ENCODE measurements around the gene OBSCN.

OBSCN gene

DNA sequence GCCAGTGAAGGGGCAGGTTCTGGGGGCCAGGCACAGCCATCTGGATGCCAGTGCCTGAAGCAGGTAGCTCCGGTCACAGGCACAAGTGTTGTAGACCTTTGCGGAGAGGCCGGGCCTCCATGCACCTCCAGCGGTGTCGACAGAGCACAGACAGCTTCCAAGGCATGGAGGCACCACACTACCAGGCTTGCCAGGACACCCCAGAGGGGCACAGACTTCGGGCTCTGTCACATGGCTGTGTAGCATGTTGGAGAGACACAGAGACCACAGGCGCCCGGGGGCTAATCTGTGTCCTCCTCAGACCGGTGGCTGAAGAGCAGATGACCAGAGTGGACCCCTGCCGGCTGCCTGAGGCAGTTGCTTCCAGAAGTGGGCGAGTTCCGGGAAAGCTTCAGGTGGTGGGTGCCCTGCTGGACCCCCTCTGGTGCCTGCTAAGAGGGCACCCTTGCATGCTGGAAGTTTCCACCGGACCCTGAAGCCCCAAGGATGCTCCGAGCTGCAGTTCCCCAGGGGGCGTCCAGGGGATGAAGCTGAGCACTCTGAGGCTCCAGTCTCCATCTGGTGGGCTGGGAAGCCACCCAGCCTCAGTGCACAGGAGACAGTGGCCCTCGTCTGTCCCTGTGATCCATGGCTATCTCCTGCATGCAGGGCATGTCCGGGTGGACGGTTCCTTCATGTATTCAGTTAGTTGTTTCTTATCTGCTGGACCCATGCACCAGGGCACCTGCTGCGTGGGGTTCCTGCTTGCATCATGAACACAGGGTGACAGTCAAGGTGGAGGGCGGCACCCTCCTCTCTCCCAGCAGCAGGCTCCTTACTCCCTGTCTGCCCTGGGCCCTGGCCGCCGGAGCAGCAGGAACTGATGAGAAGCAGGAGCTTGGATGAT is 82.4 kb downstream of the OBSCN start:
- no peak for DNase-seq (ENCODE audit: low spot score)

DNA sequence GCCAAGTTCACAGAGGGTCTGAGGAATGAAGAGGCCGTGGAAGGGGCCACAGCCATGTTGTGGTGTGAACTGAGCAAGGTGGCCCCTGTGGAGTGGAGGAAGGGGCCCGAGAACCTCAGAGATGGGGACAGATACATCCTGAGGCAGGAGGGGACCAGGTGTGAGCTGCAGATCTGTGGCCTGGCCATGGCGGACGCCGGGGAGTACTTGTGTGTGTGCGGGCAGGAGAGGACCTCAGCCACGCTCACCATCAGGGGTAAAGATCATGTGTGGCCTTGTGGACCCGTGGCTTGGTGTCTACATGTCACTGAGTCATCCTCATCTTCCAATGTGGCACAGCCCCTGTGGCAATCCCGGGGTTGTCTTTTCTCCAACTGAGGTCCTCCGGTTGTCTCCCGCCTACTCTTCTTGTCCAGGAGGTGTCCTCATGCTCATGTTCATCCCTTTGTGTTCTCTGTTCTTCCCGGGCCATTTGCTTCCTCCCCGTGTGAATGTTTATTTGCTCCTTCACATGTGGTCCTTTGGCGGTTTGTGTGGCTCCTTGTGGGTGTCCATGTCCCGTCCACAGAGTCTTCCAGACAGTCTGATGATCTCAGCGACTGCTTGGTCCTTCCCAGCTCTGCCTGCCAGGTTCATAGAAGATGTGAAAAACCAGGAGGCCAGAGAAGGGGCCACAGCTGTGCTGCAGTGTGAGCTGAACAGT is 84.2 kb downstream of the OBSCN start:
- no peak for DNase-seq (ENCODE audit: low spot score)

DNA sequence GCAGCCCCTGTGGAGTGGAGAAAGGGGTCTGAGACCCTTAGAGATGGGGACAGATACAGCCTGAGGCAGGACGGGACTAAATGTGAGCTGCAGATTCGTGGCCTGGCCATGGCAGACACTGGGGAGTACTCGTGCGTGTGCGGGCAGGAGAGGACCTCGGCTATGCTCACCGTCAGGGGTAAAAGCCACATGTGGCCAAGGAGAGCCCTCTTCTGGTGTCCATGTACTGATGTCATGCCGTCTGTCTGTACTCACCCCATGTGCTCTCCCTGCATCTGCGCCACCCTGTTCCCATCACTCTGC is 84.7 kb downstream of the OBSCN start:
- DNase-seq (ENCODE audit: low spot score) = no peak

DNA sequence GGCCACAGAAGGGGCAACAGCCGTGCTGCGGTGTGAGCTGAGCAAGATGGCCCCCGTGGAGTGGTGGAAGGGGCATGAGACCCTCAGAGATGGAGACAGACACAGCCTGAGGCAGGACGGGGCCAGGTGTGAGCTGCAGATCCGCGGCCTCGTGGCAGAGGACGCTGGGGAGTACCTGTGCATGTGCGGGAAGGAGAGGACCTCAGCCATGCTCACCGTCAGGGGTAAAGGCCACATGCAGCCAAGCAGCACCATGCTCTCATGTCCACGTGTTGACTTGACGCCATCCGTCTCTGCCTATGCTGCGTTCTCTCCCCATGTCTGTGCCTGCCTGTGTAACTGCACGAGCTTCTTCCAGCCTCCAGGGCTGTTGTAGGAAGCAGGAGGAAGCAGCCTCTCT is 85.5 kb downstream of the OBSCN start:
- DNase-seq (ENCODE audit: low spot score) = no peak

DNA sequence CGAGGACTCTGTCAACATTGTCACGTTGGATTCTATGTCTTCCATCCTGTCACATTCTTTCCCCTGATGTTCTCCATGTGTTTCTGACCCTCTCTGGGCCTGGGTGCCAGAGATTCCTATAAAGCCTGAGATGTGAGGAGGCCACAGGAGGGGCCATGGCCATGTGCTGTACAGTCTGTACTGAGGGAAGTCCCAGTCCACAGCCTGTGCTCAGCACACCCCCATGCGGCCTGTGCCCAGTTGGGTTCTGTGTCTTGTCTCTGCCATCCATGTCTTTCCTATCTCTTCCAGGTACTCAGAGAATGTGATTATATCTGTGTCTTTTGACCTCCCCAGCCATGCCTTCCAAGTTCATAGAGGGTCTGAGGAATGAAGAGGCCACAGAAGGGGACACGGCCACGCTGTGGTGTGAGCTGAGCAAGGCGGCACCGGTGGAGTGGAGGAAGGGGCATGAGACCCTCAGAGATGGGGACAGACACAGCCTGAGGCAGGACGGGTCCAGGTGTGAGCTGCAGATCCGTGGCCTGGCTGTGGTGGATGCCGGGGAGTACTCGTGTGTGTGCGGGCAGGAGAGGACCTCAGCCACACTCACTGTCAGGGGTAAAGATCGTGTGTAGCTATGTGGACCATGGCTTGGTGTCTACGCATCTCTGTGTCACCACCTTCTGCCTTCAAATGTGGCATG is 86.1 kb downstream of the OBSCN start:
- no peak for DNase-seq (ENCODE audit: low spot score)

- DNase-seq (ENCODE audit: low spot score) = no peak
These were observed 86.9 kb downstream of the OBSCN start for GRCh38 chr1:228294717-228295116.

- DNase-seq (ENCODE audit: low spot score) = no peak
These were observed 87.4 kb downstream of the OBSCN start for GRCh38 chr1:228295201-228295600.

GRCh38 chr1:228295981-228296380 is 88.1 kb downstream of the OBSCN start:
- DNase-seq (ENCODE audit: low spot score) = no peak

GRCh38 chr1:228297242-228297641 is 89.4 kb downstream of the OBSCN start:
- DNase-seq (ENCODE audit: low spot score) = no peak

- DNase-seq (ENCODE audit: low spot score) = no peak
These were observed 90.0 kb downstream of the OBSCN start for GRCh38 chr1:228297822-228298221.

DNA sequence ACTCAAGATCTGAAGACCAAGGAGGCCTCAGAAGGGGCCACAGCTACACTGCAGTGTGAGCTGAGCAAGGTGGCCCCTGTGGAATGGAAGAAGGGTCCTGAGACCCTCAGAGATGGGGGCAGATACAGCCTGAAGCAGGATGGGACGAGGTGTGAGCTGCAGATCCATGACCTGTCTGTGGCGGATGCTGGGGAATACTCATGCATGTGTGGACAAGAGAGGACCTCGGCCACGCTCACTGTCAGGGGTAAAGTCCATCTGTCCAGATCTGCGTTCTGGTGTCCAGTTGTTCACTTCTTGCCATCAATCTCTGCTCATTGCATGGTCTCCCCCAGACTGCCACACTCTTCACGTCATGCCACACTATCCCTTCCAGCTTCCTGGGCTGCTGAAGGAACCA is 90.6 kb downstream of the OBSCN start:
- no peak for DNase-seq (ENCODE audit: low spot score)

DNA sequence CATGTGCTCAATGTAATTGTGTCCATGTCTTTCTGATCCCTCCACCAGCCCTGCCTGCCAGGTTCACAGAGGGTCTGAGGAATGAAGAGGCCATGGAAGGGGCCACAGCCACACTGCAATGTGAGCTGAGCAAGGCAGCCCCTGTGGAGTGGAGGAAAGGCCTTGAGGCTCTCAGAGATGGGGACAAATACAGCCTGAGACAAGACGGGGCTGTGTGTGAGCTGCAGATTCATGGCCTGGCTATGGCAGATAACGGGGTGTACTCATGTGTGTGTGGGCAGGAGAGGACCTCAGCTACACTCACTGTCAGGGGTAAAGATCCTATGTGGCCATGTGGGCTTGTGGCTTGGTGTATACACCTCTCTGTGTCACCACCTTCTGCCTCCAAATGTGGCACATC is 91.4 kb downstream of the OBSCN start:
- no peak for DNase-seq (ENCODE audit: low spot score)

DNA sequence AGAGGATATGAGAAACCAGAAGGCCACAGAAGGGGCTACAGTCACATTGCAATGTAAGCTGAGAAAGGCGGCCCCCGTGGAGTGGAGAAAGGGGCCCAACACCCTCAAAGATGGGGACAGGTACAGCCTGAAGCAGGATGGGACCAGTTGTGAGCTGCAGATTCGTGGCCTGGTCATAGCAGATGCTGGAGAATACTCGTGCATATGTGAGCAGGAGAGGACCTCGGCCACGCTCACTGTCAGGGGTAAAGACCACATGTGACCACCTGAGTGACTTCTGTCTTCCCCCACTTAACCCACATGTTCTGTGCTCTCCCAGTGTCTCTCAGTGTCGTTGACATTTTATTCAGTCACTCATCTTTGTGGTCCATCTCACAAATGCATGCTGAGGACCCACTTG is 92.1 kb downstream of the OBSCN start:
- DNase-seq (ENCODE audit: low spot score) = no peak

- no peak for DNase-seq (ENCODE audit: low spot score)
These were observed 94.2 kb downstream of the OBSCN start for GRCh38 chr1:228302086-228302485.

- DNase-seq (ENCODE audit: low spot score) = no peak
These were observed 95.8 kb downstream of the OBSCN start for GRCh38 chr1:228303596-228303995.

DNA sequence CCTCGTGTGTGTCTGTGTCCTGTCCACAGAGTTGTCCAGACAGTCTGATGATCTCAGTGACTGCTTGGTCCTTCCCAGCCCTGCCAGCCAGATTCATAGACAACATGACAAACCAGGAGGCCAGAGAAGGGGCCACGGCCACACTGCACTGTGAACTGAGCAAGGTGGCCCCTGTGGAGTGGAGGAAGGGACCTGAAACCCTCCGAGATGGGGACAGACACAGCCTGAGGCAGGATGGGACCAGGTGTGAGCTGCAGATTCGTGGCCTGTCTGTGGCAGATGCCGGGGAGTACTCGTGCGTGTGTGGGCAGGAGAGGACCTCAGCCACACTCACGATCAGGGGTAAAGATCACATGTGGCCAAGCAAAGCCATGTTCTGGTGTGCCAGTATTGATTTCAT is 96.4 kb downstream of the OBSCN start:
- no peak for DNase-seq (ENCODE audit: low spot score)

GRCh38 chr1:228304766-228305395 is 97.0 kb downstream of the OBSCN start:
- DNase-seq (ENCODE audit: low spot score) = no peak

- no peak for DNase-seq (ENCODE audit: low spot score)
These were observed 97.9 kb downstream of the OBSCN start for GRCh38 chr1:228305721-228306152.

- no peak for DNase-seq (ENCODE audit: low spot score)
These were observed 98.7 kb downstream of the OBSCN start for GRCh38 chr1:228306275-228307217.

DNA sequence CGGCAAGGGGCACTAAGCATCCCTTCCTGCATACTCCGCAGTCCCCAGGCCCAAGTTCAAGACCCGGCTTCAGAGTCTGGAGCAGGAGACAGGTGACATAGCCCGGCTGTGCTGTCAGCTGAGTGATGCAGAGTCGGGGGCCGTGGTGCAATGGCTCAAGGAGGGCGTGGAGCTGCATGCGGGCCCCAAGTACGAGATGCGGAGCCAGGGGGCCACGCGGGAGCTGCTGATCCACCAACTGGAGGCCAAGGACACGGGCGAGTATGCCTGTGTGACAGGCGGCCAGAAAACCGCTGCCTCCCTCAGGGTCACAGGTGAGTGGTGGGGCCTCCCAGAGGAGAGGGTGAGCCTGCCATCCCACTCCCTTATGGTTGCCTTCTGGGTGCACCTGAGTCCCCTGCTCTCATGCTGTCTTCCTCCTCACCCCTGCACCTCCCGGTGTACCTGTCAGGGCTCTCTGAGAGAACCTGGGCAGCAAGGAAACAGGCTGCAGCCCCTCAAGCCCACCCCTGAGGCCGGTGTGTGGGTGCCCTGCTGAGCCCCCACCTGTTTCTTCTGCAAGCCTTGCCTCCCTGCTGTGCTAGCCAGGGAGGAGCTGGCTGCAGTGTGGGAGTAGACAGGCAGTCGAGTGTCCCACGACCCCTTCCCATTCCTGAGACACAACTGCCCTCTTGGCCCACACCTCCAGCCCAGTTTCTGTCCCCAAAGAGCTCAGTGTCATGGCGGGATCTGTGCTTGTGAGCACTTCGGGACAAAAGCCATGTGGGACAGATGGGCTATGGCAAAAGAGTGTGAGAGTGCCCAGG is 99.6 kb downstream of the OBSCN start:
- DNase-seq (ENCODE audit: low spot score) = no peak

All from RKO (cell line).